Midbrain (tissue), 1 donor: ENCODE results near the gene CCND2.

Experiments used
- DNase-seq: peaks from one replicate; lab custom pipeline; 2025; lab: John Stamatoyannopoulos, UW

The CCND2 gene

GRCh38 chr12:4256043-4256826, 17.3 kb upstream of the CCND2 start:
- DNase-seq, result no peak

GRCh38 chr12:4257442-4257841, 16.1 kb upstream of the CCND2 start:
- DNase-seq, result no peak

DNA sequence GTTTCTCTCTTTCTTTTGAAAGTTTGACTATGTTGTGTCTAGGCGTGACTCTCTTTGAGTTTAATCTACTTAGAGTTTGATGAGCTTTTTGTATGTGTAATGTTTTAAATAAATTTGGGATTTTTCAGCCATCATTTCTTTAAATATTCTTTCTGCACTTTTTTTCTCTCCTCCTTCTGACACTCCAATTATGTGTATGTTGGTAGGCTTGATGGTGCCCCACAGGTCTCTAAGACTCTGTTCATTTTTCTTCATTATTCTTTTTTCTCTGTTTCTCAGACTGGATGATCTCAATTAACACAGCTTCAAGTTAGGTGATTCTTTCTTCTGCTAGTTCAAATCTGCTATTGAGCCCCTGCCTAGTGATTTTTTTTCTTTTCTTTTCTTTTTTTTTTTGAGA, 14.5 kb upstream of the CCND2 start:
- no peak for DNase-seq

DNA sequence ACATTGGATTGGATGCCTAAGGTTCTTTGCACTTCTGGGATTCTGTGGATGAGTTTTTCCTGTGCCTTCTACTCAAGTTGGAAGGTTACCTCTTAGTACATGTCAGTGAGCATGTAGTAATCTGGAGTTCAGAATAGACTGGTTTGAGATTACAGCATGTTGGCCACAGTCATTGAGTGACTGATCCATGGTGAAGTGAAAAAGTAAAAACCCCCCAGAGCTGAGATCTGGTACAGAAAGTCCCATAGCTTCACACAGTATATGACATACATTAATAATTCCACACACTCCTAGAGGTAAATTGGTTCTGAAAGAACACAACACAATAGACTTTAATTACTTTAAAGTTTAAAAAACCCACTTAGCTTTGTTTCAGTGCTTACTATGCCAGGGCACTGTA, 11.9 kb upstream of the CCND2 start:
- no peak for DNase-seq

GRCh38 chr12:4265280-4265679, 8.3 kb upstream of the CCND2 start:
- no peak for DNase-seq

DNA sequence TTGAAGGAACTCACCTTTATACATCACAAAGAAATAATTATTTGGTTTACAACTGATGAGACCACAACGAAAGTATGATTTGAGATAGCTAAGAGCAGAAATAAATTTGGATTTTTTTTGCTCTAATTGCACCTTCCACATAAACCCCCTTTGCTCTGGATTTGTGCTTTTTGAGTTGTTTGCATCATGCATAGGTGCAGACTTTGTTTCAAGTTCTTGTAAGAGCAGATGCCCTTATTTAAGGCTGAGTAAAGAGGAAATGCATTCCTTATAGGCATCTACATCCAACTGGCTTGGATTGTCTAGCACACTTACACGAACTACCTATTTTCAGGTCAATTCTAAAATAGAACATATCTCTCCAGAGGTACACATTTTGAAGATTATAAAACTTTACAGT, 6.6 kb upstream of the CCND2 start:
- DNase-seq, result no peak

GRCh38 chr12:4267704-4268328, 5.7 kb upstream of the CCND2 start:
- DNase-seq, result no peak

DNA sequence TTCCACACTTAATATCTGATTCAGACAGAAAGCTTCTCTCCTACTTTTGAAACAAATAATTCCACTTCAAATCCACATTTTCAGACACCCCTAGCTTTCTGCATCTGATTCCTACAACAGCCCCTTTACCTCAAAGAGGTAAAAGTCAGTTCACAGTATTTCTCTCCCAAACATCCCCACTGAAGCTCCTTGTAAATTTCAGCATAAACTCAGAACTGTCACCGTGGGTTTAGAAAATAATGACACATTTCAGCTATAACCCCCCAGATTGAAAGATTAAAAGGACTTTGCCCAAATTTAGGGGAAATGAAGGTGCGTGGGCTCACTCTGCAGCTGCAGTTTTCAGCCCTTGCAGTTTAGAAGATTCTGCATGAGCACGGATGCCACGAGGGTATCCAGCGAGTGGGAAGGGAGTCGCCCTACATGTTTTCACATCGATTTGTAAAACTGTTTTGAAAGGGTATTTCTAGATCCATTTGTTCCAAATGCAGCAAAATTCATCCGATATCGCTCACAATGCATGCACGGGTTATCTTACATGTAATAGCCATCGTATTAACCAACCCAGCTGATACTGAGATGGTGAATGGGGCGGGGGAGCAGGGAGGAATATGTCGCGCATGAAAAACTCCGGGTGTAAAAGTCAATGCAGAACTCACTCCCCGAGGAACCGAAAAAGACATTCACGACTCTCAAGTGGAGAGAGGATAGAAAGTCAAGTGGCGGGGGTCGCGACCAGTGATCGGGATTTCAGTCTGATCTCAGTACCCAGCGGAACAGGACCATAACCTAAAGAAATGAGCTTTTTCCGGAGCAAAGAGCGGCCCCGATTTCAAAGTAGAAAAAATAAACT, 5.0 kb upstream of the CCND2 start:
- no peak for DNase-seq

DNA sequence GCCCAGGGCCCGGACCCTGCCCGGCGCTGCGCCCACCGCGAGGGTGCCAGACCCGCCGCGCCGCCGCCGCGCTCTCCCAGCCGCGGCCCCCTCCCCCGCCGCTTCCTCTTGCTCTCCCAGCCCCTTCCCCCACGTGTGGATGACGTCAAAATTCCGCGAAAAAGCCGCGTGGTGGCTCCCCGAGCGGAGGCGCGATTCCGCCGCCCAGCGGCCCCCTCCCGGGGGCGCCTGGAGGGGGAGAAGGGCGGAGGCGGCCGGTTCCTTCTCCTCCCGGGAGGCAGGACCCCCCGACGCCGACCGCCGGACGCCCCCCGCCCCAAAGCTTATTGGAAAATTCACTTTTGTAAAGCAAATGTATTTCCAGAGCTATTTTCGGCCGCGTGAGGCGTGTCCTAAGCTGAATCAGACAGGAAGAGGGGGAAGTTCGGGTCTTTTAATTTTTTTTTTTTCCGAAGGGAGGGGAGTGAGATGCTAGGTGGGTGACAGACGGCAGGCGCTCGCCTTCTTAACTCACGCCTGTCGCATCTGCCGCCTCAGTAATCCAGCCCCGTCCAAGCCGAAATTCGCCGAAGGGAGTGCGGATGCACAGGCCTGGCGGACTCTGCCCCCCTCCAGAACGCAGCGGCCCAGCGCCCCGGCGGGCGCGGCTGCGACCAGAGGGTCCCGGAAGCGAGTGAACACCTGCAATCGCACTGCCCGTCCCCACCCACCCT, 4.1 kb upstream of the CCND2 start:
- DNase-seq, result peak; percentile 71

DNA sequence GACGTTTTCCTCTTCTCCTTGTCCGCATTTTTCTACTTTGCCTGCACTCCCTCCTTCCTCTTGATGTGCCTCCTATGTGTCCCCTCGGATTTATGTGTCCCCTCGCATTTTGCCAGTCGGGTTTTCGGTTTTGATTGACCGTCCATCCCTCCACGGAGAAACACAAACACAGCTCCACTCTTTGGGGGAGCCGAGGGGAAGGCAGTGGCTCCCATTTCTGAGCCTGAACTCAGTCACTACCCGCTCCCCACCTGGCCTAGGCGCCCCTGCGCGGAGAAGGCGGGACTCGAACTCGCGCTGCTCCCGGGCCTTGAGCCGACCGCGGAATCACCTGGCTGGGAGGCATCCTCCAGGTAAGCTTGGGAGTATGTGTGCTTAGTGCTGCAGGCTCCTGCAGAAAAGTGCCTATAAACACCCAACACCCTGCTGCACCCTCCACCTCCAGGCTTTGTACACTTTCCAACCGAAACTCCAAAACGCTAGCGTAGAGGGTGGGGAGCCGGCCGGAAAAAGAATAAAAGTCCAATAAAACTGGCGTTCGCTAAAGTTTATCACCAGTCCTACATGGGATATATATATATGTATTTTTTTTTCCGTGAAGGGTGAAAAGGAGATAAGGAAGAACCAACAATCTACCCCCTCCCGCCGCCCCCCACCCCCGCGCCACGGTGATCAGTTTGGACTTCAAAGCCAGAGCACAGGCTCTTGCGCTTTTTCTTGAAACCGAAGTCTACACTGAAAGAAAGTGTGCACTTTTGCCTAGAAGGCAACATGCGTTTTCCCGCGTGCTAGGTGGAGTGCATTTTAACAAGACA, 3.3 kb upstream of the CCND2 start:
- no peak for DNase-seq

GRCh38 chr12:4270831-4271716, 2.5 kb upstream of the CCND2 start:
- DNase-seq, result no peak

GRCh38 chr12:4271717-4272423, 1.7 kb upstream of the CCND2 start:
- peak; percentile 34 for DNase-seq

DNA sequence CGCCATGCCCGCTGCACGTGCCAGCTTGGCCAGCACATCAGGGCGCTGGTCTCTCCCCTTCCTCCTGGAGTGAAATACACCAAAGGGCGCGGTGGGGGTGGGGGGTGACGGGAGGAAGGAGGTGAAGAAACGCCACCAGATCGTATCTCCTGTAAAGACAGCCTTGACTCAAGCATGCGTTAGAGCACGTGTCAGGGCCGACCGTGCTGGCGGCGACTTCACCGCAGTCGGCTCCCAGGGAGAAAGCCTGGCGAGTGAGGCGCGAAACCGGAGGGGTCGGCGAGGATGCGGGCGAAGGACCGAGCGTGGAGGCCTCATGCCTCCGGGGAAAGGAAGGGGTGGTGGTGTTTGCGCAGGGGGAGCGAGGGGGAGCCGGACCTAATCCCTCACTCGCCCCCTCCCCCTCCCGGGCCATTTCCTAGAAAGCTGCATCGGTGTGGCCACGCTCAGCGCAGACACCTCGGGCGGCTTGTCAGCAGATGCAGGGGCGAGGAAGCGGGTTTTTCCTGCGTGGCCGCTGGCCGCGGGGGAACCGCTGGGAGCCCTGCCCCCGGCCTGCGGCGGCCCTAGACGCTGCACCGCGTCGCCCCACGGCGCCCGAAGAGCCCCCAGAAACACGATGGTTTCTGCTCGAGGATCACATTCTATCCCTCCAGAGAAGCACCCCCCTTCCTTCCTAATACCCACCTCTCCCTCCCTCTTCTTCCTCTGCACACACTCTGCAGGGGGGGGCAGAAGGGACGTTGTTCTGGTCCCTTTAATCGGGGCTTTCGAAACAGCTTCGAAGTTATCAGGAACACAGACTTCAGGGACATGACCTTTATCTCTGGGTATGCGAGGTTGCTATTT, 914 bp upstream of the CCND2 start:
- peak; percentile 20 for DNase-seq

DNA sequence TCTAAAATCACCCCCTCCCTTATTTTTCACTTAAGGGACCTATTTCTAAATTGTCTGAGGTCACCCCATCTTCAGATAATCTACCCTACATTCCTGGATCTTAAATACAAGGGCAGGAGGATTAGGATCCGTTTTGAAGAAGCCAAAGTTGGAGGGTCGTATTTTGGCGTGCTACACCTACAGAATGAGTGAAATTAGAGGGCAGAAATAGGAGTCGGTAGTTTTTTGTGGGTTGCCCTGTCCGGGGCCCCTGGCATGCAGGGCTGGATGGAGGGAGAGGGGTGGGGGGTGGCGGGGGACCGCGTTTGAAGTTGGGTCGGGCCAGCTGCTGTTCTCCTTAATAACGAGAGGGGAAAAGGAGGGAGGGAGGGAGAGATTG, 300 bp upstream of the CCND2 start:
- no peak for DNase-seq

DNA sequence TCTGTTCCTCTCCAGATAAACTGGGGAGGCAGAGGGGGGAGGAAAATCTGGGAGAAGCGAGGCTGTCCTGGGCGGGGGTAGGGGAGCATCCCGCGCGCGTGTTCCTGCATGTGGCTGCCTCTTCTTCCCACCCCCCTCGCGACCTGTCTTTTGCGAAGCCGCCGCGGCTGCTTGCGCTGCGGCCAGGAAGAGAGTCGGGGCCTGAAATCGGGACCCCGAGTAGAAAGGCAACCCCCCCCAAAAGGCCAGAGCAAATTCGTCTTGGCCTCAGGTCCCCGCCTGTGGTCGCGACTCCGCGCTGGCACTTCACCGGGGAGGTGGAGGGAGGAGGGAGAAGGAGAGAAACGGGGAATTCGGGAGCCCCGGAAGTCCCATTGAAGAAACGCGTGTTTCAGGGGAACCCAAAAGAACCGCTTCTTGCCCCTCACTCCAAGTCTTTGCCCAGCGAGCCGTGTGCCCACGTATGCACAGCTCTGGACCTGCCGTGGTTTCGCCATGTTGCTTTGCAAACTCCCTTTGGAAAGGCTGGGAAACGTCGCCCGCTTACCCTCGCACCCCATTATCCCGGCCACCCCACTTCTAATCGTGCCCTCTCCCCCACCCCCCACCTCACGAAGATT, 944 bp downstream of the CCND2 start:
- DNase-seq, result no peak

DNA sequence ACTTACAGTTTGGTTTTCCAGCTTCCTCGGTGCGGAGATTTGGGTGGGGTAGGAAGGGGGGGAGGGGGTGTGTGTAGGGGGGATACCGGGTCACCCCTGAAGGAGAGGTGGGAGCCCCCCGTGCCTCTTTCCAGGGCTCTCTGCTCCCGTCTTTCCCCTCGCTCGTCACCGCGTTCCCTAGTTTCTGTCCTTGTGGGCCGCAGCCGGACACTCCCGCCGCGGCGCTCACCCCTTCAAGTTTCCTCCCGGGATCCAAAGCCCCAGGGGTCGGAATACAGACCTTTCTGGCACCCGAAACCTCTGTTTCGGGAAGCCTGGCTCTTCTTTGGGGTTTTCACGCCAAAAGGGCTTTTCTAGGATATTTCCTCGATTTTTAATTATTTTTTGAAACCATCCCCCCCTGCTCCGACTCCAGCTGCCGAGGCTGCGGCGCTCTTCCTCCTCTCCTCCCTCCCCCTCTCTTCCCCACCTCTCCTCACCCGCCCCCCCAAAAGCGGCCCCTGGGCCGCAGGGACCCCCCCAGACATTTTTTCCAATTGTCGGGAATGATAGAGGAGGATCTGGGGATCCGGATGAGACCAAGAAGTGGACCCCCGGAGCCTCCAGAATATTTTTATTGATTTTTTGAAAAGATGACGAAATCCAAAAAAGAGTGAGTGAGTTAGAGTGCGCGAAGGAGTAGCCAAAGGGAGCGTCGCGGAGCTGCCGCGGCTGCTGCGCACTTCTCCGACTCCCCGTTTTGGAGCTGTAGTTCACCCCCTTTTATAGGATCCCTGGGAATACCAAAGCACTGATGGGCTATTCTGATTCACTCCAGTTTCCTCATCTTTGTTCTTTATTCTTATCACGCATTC, 1.7 kb downstream of the CCND2 start:
- no peak for DNase-seq

DNA sequence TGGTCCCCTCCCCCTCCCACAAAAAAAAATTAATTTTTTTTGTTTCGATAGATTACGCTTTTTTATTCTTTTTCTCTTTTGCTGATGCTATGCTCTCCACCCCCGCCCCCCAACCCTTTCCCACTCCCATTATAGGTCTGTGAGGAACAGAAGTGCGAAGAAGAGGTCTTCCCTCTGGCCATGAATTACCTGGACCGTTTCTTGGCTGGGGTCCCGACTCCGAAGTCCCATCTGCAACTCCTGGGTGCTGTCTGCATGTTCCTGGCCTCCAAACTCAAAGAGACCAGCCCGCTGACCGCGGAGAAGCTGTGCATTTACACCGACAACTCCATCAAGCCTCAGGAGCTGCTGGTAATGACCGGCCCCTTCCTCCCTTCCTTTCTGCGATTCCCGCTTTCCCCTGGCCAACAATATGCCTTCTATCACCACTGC, 2.3 kb downstream of the CCND2 start:
- DNase-seq, result no peak
